GM21723 (cell line): ENCODE data around the gene CCDC12.

ENCODE experiments used
- ATAC-seq: cut with Tn5 transposase; IDR thresholded peaks from one replicate; pipeline ENCODE4 v1.9.1; 2021; ENCODE audit warnings: mild to moderate bottlenecking, moderate library complexity; ENCODE audit not compliant: unreplicated experiment

Gene CCDC12

DNA sequence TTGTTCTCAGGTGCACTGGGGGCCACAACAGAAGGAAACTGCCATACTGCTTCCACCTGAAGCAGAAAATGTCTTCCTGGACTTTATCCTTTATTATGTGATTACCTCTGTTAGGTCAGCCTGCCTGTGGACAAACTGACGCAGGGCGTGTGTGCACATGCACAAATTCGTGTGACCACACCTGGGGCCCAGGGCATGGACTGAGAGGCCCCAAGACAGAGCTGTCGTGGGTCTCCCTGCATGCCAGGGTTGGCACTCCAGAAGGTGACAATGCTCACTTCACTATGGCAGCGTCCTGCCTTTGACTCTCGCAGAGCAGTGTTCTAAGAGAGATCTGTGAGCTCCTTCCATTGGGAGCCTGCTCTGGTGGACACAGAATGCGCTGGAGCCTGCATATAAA is 34.5 kb downstream of the CCDC12 start:
- ATAC-seq, result no peak

DNA sequence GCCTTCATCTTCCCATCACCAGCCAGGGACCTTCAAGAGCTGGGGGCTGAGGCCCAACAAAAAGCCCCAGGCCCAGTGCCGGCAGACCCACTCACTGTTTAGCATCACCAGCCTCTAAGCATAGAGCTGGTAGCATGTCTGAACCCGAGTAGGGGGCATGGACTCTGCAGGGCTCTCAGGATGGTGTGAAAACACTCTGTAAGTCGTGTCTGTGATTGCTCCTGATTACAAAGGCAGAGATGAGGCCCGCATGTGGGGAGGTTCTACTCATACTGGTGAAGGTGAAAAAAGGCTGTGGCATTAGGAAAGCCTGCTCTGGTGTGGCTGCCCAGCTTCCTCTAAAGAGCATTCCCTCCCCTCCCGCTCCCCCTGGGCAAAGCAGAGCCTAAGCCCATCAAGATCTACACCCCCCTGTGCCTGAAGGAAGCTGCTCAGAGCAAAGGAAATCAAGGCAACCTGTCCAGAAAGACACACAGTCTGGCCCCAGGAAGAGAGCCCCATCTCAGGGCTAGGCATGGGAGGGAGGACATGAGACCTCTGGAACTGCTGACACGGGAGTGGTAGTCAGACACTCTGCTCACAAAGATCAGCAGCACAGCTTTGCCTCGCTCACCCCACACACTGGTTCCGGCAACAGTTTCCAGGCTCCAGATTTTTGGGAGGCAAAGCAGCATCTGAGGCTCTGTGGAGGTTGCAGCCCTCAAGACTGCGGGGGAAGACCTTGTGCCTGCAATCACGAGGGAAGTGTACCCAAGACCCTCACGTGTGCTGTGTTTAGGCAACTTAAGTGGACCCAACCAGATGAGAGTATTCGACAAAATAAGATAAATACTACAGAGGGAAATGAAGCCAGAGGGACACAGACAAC is 36.7 kb downstream of the CCDC12 start:
- no peak for ATAC-seq

DNA sequence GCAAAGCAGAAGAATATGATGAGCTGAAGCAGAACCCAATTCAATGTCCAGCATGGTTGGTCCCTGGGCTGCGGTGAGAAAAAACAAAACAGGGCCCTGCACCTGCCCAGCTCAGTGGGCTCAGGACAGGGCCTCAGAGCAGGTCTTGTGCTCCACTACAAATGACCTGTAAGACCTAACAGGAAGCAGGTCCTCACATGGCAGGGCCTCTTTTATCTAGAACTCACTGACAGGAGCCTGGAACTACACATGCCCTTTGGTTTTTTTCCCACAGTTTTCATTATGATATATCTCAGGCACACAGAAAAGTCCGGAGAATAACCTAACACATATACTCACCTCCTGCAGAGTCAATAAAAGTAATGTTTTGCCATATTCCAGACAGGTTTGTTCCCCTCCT is 38.4 kb downstream of the CCDC12 start:
- no peak for ATAC-seq

DNA sequence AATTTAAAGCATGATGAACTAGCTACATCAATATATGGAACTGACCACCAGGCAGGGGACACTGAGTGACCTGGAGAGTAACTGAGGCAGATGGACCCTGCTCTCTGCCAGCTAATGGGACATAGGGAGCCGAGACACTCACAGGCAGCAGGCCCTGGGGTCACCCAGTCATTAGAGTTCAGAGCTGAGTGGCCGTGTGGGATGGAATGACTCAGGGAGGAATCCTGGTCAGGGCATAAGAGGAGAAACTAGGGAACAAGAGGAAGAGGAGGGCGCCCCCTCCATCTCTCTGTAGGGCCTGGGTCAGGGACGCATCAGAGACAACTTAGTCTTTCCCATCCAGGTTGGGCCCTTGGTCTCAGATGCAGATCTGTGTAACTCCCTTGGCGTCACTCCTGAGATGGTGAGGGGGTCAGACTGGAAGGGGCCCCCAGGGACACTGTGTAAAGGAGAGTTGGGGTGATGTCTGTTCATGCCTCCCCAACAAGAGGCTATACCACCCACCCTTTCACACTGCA is 39.8 kb downstream of the CCDC12 start:
- ATAC-seq, result no peak

DNA sequence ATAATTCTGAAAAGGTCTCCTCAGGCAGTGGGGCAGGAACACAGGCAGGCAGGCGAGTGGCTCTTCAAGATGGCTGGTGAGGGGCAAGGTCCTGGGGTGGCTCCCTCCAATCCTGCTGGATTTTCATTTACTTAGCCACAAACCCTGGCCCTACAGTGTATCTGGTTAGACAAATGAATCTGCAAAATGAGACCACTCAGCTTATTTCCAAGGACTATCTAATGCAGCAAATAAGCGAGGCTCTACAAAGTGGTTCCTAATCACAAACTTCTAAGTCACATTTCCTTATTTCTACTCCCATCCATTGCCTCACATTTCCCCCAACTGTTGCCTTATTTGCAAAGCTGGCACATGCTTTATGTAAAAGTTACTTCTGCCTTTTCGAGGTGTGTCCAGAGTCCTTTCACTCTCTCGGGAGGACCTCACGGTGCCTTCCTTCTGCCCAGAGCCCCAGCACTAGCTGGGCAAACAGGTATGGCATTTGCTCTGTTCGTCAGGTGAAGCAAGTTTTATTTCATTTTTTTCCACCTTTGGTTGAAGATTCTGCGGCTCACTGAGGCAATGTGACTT is 40.5 kb downstream of the CCDC12 start:
- no peak for ATAC-seq

DNA sequence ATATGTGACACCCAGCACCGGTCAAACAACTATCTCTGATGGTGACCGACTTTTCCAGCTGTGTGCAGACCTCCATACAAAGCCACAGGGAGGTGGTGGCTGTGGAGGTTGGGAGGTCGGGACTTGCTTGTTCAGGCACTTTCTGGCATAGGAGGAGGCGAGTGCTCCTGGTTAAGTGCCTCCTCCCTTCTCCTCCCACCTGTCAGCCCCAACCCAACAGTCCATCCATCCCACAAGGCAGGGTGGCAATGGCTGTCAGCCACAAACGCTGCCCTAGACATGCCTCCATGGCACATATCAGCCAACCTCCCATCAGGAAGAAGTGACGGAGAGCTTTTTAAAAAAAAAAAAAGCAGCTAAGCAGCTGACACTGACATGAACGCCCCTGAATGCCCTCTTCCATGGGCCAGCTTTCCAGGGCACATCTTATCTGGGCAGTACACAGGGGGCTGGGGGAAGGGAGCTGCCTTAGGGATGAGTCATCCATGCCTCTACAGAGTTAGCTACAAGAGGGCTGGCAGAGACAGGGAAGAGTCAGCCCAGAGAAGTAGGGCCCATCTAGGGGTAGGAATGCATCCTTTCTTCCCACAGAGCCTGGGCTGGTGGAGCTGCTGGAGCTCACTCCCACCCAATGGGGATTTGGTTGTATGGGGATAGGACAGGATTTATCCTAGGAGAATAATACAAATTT is 41.2 kb downstream of the CCDC12 start:
- no peak for ATAC-seq

DNA sequence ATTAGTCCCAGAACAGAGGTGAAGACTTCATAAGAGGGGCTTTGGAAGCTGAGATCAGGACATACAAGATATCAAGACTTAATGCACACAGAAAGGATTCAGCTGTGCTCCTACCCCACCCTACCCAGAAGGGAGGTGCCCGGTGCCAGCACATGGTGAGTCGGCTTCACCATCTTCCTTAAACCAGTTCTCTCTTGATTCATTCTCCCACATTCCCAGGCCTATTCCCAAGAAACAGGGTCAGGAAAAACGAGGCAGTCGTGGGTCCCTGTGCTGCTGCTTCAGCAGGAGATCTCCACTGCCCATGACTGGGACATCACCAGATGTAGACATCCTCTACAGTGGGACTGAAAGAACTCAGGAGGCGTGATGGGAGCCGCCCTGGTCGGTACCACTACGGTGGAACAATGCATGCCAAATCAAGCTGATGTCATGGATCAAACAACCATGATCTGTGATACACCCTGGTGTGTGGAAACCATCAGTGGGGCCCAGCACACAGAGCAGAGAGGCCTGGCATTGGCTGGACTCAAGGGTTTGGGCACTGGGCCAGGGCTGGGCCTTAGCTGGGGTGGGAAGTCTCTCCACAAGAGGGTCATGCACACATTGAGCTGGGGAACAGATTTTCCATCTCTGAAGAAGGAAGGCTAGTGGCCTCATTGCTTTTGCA is 41.9 kb downstream of the CCDC12 start:
- ATAC-seq, result no peak

DNA sequence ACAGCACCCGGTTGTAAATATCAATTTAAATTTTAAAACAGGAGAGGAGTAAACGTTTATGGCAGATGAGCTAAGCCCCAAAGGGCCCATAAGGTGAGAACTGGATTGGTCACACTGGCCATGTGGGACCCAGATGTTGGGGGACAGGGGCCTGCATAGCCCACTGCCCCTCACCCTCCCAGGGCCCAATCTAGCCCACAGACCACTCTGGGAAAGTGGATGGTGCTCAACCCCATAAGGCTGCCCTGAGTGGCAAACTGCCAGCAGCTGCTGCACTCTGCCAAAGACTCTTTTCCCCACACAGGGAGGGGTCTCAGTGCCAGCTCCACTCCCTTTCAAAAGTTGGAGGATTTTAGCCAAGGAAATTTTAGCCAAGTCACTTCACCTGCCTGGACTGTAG is 42.5 kb downstream of the CCDC12 start:
- ATAC-seq, result no peak

DNA sequence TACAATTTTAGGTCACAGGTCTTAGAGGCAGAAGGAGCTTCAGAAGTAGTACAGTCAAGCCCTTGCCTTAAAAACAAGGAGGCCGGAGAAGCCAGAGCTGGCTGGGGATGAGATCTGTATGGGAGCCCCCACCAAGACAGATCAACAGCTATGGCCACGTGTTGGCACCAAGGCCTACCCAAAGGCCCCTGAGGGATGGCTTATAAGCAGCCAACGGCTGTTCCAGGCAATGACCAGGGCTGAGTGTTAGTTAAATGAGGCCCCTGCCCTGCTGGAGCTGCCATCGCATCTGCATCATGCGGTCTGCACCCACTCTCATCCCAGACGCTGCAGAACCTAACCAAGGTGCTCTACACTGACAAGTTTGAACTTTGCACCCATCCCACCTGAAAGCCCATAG is 43.3 kb downstream of the CCDC12 start:
- no peak for ATAC-seq

DNA sequence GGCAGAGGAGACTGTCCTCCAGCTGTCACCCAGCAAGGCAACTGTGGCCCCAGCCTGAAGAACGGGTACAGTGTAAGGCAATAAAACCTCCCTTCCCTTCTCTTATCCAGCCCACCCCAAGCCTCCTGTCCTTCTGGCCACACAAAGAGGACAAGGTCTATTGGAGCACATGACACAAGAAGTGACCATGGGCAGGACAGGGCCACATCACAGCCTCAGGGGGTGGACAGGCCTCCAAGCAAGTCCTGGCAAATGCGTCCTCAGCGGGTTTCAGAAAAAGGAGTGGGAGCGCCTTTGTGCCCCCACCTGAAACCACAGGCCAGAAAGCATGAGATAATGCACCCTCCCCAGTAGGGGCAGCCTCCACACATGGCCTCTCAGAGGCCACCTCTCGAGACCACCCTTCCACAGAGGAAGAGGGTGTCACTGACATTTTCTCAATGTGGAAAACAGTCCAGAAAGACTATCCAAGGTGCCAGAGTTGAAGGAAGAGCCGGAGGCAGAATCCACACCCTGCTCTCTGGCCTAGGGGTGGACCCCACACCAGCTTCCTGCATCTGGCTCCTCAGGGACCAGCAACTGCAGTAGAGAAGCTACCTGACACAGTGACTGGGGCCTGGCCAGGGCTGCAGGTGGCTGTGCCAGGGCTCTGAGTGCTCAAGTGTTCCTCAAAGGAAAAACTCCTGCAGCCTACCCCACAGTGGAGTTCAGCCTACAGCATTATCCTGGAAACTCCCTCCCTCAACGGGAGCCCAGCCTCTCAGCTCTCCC is 43.9 kb downstream of the CCDC12 start:
- no peak for ATAC-seq

DNA sequence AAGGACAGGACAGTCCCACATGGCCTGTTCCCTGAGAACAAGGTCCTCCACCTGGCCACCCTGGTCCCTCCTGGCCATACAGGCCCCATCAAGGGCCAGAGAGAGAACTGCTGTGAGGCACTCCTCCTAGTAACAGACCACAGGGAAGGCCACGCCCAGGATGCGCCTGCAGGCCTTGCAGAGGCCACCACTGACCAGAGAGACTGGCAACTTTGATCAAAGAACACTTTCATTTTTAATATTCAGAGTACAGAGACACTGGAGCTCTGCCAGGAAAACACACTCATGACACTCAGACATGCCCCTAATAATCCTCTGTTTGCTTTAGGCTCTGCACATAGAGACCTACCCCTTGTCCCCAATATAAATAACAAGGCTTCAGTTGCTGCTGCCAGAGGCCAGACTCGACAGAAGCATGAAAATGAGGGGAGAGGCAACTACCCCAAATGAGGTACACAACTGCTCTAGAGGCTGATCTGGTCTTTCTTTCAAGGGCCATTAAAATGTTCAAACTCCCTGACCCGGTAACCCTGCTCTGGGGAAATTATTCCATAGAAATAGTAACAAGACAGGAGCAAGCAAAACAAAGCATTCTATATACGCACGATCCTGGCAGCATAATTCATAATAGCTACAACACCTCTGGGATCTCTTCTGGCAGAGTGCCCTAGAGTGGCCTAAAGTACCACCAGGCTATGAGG is 44.8 kb downstream of the CCDC12 start:
- no peak for ATAC-seq

DNA sequence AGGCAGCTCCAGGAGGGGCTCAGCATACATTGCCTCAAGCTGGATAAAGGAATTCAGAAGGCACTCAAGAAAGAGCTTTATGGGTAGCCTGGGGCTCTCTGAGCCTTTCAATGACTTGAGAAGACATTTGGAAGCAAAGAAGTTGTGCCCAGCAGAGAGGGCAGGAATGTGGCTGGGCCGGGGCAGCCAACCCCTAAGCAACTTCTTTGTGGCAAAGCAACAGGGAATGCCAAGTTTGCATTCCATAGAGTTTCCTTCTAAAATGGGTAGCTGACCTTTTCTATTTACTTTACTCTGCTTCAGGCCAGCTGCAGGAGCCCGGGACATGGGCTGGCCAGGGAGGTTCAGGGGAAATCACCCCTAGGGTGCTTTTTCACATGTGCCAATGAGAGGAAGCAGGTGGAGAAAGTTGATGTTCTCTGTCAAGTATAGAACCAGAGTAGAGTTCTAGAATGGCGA is 45.6 kb downstream of the CCDC12 start:
- ATAC-seq, result no peak

DNA sequence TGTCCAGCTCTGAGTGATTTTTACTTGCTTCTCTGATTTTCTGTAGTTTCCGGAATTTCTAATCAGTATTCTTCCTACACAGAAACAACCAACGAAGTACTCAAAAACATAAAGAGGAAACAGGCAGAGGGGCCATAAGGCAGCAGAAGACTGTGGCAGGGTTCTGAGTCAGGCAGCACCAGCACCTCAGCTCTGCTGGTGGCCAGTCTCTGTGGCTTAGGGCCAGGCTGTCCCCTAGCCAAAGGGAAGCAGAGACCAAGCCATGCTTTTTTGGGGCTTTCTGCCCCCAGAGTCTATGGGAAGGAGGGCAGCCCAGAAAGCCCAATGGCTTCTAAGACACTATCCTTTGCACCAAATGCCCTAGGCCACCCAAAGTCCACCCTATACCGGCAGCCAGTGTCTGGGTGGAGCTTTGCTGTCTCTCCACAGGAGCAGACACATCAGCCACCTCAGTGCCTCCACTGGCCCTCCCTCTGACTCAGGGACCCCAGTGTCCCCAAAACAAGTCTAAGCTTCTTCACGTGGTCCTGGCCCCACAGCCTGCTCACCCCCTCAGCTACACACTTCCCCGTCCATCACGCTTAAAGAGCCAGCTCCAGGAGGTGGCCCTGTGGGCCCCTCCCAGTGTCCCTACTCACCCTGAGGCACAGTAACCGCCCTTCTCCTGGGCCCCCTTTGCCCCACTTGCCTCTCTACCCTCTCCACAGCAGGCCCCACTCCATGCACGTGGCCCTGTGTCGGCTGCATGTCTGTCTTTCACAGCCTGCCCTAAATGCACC is 46.2 kb downstream of the CCDC12 start:
- ATAC-seq, result no peak

DNA sequence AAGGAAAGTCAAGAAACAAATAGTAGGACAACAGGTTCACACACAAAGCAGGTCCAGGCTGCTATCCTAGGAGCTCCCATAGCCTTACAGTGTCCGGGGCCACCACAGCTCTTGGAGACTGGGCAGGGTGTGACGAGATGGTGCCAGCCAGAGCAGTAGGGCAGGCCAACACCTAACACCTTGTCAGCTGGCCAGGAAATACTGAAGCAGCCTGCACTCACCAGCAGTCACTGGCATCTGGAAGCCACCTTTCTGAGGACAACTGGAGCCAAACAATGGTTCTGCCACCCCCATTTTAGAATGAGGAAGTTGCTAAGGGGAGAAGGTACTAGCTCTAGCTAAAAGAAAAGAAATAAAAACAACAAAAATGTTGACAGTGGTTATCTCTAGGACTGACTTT is 47.2 kb downstream of the CCDC12 start:
- ATAC-seq, result no peak

DNA sequence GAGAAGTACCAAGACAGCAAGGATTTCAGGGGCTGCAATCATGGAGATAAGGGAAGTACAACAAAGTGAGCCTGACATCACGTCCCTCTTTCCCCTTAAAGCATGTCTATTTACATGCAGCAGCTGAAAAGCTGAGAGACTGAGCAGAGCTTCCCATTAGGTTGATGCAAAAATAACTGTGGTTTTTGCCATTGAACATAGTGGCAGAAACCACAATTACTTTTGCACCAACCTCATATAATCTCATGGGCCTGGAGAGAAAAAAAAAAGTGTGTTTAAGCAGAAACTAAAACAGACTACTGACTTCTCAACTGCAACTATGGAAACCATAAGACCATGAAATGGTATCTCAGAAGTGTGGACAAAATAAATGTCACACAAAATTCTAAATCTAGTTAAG is 48.3 kb downstream of the CCDC12 start:
- no peak for ATAC-seq

DNA sequence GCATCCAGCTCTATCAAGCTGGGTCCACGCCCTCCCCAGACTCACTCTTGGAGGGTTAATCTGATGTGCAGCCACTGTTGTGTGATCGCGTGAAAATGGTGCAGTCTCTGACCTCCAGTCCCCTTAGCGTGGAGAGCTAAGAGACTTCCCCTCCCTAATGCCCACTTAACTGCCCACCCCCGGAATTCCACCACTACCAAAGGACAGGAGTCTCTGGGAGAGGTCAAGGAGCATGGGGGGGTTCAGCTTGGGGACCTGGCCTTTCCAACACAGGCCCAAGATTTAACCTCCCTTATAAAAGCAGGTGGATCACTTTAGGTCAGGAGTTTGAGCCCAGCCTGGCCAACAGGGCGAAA is 48.8 kb downstream of the CCDC12 start:
- ATAC-seq, result no peak

DNA sequence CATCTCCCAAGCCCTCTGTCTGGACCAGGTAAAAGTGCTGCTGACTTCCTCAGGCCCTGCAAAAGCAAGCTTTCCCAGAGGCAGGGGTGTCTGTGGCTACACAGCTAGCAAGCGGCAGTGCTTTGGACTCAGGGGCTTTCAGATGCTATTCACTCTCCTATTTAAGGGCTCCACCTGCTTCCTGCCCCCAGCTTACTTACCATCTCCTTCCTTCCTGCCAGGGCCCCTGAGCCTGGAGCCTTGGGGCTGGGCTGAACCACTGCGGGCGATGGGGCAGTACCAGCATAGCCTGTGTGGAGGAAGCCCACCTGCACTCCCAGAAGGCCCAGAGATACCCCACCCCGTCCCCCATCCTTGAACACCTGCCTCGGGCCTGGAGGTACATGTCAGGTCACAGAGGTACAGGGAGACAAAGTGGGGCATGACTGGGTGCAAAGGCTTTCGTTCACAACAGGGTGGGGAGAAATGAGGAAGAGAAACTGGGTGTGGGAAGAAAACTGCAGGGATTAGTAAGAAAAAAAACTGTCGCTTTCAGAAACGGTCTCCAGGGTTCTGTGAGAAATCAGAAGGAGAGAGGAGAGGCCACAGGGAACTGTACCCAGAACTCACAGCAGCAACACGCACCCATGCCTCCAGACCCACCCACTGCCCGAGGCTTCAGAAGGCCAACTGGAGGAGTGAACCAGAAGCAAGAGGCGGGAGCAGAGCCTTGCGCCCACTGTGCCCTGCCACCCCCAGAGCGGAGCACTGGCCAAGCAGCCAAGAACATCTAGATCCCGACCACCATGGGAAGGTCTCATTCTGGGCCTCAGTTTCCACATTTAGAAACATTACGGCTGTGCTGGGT is 49.5 kb downstream of the CCDC12 start:
- peak; percentile 57 for ATAC-seq

DNA sequence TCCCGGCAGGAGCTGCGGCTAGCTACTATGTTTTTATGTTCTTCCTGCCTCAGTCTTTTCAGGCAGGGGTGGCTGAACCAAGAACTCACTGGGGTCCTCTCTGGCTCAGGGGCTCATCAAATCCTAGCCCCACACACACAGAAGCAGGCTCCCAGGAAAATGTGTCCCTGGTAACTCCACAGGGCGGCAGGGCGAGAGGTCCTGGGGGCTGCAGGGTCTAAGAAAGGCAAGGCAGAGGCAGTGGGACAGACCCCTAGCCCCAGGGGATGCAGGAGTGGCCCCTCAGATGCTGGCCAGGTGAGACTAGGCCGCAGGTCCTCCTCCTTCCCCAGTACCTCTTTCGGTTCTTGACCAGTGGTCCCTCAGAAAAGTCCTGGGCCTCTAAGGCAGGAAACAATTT is 50.1 kb downstream of the CCDC12 start:
- peak; percentile 1 for ATAC-seq
